NCI-H2081 treated with DMSO at 0.1 percent for 48 hours (cell line): ENCODE data around the gene TBCD.

ENCODE experiments used
- DNase-seq: peaks from one replicate; lab custom pipeline; 2025; lab: John Stamatoyannopoulos, UW

TBCD gene

DNA sequence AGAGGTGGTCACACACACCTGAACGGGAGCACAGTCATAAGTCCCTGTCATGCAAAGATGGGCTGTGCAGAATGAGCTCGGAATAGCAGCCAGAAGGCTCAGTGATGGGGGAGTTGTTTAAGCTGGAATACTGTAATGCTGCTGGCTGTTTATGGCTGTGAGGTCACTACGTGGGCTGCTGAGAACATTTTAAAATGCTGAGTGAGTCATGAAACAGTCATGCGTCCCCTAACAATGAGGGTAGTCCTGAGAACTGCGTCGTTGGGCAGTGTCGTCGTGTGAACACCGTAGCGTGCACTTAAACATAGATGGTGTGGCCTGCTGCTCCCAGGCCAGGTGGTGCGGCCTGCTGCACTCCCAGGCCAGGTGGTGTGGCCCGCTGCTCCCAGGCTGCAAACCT is 39.7 kb downstream of the TBCD start:
- DNase-seq = no peak

- DNase-seq = no peak
Observed at GRCh38 chr17:82793974-82794630, 42.2 kb downstream of the TBCD start.

DNA sequence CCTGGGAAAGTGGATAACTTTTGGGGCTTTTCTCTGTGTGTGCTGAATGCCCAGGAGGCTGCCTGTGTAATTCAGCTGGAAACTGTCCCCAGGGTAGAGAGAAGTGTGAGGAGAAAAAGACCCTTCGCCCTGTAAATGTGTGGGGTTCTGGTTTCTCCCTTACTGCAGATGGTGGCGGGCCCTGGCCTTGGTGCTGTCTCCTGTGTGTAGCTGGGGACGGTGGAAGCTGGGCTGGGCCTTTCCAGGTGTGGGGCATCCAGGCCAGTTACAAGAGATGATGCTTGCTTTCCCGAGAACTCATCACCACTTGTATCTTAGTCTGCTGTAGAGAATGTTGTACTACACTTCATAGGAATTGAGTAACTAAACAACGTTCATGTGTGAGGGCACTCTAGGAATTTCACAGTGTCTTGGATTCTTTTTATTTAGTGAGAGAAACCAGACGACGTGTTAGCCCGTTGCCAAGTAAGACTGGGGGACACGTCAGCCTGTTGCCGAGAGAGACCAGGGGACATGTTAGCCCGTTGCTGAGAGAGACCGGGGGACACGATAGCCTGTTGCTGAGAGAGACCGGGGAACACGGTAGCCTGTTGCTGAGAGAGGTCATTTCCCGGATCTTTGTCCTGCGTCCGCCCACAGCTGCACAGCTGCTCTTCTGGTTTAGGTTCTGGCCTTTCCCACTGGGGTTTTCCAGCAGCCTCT is 43.1 kb downstream of the TBCD start:
- no peak for DNase-seq

DNA sequence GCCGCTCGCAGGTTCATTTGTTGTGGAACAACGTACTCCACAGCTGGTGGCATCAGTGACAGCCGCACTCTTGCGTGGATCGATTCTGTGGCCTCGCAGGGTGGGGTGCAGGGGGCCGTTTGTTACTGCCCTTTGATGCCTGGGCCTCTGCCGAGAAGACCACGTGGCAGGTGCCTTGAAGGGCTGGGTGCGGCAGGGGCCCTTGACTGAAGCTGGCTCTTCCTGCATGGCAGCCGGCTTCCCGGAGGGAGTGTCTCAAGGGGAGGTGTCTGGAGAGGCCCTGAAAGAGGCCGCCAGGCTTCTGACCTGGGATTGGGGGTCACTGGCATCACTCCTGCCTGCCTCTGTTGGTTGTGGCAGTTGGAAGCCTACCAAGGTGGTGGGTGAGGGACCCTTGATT is 43.8 kb downstream of the TBCD start:
- DNase-seq = no peak

- no peak for DNase-seq
Observed at GRCh38 chr17:82797061-82797460, 45.2 kb downstream of the TBCD start.

GRCh38 chr17:82798752-82799151 is 46.9 kb downstream of the TBCD start:
- no peak for DNase-seq

DNA sequence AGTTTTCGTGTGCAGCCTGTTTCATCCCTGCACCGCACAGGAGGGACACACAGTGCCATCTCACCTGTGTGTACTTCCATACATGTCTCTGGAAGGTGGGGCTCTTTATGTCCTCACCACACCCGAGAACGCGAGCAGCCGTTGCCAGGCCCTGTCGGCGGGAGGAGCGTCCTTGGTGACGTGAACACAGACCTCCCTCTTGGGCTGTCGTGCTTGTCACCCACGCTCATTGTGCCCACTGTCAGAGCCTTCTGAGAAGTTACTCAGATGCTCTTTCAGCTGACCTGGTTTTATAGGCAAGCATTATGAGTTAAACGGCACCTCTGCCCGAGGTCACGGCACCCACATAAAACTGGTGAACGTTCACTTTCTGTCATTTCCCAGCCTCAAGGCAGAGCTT is 47.7 kb downstream of the TBCD start:
- DNase-seq = no peak

- no peak for DNase-seq
Observed at GRCh38 chr17:82800885-82801284, 49.0 kb downstream of the TBCD start.

- no peak for DNase-seq
Observed at GRCh38 chr17:82801377-82801970, 49.6 kb downstream of the TBCD start.

DNA sequence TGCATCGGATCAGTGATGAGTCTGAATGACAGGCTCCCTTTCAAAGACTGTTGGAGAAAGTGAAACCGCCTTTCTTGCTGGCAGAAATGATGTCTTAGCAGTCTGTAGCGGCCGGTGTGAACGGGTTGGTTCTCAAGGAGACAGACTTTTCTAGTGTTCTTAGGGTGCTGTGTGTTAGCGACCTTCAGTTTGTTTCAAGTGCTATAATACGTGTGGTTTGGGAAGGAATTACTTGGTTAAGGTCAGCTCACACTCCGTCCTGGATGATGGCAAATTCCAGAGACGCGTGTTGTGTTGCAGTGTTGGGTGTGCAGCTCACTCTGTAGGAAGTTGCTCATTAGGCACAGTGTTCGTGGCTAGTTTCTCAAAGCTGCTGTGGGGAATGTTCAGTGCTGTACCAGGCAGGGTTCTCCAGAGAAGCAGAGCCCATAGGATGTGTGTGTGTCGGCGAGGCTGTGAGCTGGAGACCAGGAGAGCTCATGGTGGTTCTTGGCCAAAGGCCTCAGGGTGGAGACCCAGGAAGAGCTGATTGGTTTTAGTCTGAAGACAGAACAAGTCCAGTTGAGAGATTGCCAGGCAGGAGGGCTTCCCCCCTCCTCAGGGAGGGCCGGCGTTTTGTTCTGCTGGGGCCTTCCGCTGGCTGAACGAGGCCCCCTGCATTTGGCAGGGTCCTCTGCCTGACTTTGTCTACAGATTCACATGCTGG is 50.4 kb downstream of the TBCD start:
- no peak for DNase-seq

- no peak for DNase-seq
Observed at GRCh38 chr17:82803185-82803584, 51.3 kb downstream of the TBCD start.

- no peak for DNase-seq
Observed at GRCh38 chr17:82803606-82804005, 51.7 kb downstream of the TBCD start.

DNA sequence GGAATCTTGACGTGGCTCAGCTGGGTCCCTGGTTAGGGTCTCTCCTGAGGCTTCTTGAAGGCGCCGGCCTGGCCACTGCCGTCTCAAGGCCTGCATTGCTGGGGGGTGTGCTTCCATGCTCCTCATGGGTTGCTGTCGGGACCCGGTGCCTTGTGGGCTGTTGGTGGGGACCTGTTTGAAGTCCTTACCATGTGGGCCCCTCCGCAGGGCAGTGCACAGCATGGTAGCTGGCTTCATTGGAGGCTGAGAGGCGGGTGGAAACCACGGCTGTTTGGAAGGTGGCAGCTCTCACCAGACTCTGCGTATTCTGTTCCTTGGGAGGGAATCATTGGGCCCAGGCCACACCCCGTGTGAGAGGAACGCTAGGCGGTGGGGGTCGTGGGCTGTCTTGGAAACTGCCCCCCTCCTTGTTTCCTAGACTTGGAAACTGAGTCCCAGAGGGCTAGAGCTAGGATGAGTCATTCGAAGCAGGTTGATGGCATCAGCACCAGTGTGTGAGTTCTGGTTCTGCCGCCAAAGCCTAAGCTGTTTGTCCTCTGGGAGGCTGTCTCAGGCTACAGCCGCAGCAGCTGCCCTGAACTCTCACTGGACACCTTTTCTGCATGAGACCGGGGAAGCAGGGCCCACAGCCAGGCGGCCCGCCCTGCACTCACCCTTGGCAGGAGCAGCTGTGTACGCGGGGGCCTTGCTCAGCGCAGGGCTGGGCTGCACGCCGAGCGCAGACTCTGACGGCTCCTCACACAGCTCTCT is 52.8 kb downstream of the TBCD start:
- DNase-seq = no peak

DNA sequence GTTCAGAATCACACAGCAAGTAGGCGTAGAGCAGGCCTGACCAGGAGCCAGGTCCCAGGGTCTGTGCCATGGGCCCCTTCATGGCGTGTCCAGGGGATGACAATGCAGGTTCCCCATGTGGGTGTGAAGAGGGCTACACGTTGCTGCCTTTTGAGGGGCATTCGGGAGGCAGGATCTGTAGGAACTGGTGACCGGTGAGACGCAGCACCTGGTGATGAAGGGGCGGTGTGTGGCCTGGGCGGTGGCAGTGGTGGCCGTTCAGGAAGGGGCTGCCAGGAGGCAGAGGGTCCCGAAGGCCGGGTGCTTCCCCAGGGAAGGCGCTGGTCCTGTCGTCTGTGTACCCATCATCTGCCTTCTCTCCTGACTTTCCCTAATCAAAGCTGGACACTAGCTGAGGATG is 53.4 kb downstream of the TBCD start:
- no peak for DNase-seq

DNA sequence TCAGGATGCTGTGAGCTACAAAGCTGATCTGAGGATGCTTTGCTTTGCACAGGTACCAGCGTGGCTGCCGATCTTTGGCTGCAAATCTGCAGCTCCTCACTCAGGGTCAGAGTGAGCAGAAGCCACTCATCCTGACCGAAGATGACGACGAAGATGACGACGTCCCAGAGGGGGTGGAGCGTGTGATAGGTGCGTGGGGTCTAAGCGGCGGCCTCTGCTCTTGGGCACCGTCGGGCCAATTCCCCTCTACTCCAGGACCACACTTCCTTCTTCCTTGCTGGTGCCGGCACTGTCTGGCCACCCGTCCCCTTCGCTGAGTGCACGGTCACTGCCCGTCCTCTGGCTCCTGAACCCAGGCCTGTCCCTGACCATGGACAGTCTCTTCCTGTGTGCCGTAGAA is 54.0 kb downstream of the TBCD start:
- no peak for DNase-seq

DNA sequence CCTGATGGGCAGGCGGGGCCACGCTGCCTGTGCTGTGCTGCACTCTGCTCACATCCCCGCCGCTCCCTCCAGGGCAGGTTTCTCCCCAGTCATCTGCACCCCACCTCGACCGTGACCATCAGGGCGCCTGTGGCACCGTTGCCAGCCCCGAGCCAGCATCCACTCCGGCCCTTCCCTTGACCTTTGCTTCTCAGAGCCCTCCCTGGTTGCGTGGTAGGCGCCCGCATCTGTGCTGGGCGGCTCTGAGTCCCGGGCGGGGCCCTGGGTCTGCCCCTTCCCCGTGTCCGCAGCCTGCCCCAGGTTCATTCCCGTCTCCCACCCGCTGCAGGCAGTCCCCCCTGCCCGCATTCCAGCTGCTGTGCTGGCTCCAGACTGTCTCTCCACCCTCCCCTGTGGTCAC is 54.8 kb downstream of the TBCD start:
- no peak for DNase-seq

- DNase-seq = no peak
Observed at GRCh38 chr17:82807101-82807500, 55.2 kb downstream of the TBCD start.

DNA sequence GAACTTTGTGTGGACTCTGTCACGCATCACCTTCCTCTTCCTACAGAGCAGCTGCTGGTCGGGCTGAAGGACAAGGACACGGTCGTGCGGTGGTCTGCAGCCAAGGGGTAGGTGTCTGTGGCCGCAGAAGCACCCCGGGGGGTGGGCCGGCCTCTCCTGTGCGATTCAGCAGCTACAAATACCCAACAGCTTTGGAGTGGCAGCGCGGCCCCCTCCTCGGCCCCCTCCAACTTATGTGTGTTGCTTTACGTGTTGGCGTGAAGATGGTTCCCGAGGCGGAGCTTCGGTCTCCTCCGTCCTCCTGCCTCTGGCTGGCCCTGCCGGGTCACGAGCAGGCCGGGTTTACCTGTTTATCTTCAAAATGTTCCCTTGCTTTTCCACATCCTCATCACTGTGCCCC is 55.7 kb downstream of the TBCD start:
- DNase-seq = no peak

DNA sequence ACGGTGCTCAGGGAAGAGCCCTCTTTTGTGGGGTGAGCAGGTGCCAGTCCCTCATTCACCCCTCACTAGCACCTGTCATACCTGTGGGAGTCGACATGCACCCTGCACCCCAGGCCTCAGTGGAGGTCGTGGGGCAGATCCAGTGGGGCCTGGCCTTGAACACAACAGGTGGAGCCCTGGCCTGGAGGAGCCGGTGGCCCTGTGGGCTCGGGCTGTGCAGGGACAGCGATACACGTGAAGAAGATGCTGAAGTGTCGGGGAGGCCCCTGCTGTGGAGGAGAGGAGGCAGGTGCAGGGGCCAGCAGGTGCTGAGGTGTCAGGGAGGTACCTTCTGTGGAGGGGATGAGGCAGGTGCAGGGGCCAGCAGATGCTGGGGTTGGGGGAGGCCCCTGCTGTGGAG is 56.1 kb downstream of the TBCD start:
- no peak for DNase-seq

- no peak for DNase-seq
Observed at GRCh38 chr17:82808921-82809905, 57.3 kb downstream of the TBCD start.
